IMR-90 (cell line): ENCODE measurements around the gene NCDN. TPM values are rescaled to one million over a fixed set of nuclear protein-coding genes. Genes with fewer than 3 reads are reported as not detected.

Experiments
- ATAC-seq: fragments of 200-7000 bp; cut with Tn5 transposase; 2 replicates; pipeline ENCODE4 v1.9.1; 2020; ENCODE audit warnings: low read depth, mild to moderate bottlenecking, moderate library complexity
- BruUV-seq: library from RNA; stranded (reverse); fragments of 400-500 nt; replicated peaks from 2 replicates; lab custom pipeline; 2021; lab: Mats Ljungman, UMichigan
- CTCF ChIA-PET: fragments of 300-600 bp; formaldehyde crosslinking; extraction: SDS; loops from one replicate; lab custom pipeline; 2021; ENCODE audit warnings: antibody characterized with exemption; lab: Yijun Ruan, JAX
- POLR2A ChIA-PET: fragments of 300-600 bp; sonication (Branson Sonifier 250); formaldehyde crosslinking; loops from one replicate; lab custom pipeline; 2022; ENCODE audit warnings: antibody characterized with exemption; ENCODE audit not compliant: unreplicated experiment; lab: Charles Lee
- DNase-seq: peaks from one replicate; pipeline ENCODE4 v3.0.0; 2013
- H2AFZ ChIP-seq: replicated peaks from 2 replicates; pipeline ENCODE3; 2013; ENCODE audit warnings: low read length, mild to moderate bottlenecking; ENCODE audit not compliant: poor library complexity
- H2AK5ac ChIP-seq: 2 replicates; pipeline ENCODE4 v1.6.1; 2013; ENCODE audit warnings: low read depth, low read length, inconsistent platforms
- H2AK9ac ChIP-seq: replicated peaks from 2 replicates; pipeline ENCODE3; 2013; ENCODE audit warnings: mild to moderate bottlenecking, low read depth, low read length, moderate library complexity; ENCODE audit not compliant: poor library complexity
- H2BK120ac ChIP-seq: 2 replicates; pipeline ENCODE4 v1.6.1; 2013; ENCODE audit warnings: low read depth, low read length, inconsistent platforms
- H2BK15ac ChIP-seq: 3 replicates; pipeline ENCODE4 v1.6.1; 2013; ENCODE audit warnings: low read depth, low read length, inconsistent platforms
- H2BK20ac ChIP-seq: 2 replicates; pipeline ENCODE4 v1.6.1; 2013; ENCODE audit warnings: low read depth, mild to moderate bottlenecking, inconsistent platforms, low read length, moderate library complexity
- H2BK5ac ChIP-seq: 2 replicates; pipeline ENCODE4 v1.6.1; 2013; ENCODE audit warnings: mild to moderate bottlenecking, low read depth, low read length, inconsistent platforms; ENCODE audit not compliant: poor library complexity, severe bottlenecking
- H3K14ac ChIP-seq: replicated peaks from 2 replicates; pipeline ENCODE4 v1.6.1; 2013; ENCODE audit warnings: low read depth, low read length, inconsistent platforms
- H3K18ac ChIP-seq: 2 replicates; pipeline ENCODE4 v1.6.1; 2013; ENCODE audit warnings: low read depth, low read length, control low read depth
- H3K23ac ChIP-seq: 2 replicates; pipeline ENCODE4 v1.6.1; 2013; ENCODE audit warnings: low read depth, low read length, inconsistent platforms
- H3K27ac ChIP-seq: 2 replicates; pipeline ENCODE4 v1.5.1; 2013; ENCODE audit warnings: mild to moderate bottlenecking, control low read depth, low read length; ENCODE audit not compliant: insufficient read depth
- H3K27me3 ChIP-seq: 2 replicates; pipeline ENCODE4 v1.6.1; 2013; ENCODE audit warnings: low read length; ENCODE audit not compliant: control insufficient read depth, insufficient read depth
- H3K36me3 ChIP-seq: 2 replicates; pipeline ENCODE4 v1.6.1; 2013; ENCODE audit warnings: low read length, mixed read lengths; ENCODE audit not compliant: control insufficient read depth, insufficient read depth
- H3K4ac ChIP-seq: 2 replicates; pipeline ENCODE4 v1.6.1; 2013; ENCODE audit warnings: low read depth, low read length, inconsistent platforms
- H3K4me1 ChIP-seq: 2 replicates; pipeline ENCODE4 v1.6.1; 2013; ENCODE audit warnings: low read length, mixed read lengths; ENCODE audit not compliant: control insufficient read depth, insufficient read depth
- H3K4me2 ChIP-seq: 2 replicates; pipeline ENCODE4 v1.6.1; 2013; ENCODE audit warnings: low read depth, mild to moderate bottlenecking, control low read depth, low read length, moderate library complexity
- H3K4me3 ChIP-seq: 2 replicates; pipeline ENCODE4 v1.5.1; 2013; ENCODE audit warnings: low read depth, mild to moderate bottlenecking, control low read depth, low read length, moderate library complexity; ENCODE audit not compliant: insufficient read depth
- H3K56ac ChIP-seq: 2 replicates; pipeline ENCODE4 v1.6.1; 2013; ENCODE audit warnings: low read length, inconsistent platforms; ENCODE audit not compliant: insufficient read depth; ENCODE audit errors: extremely low read depth
- H3K79me1 ChIP-seq, 2 experiments: 2 replicates each; pipeline ENCODE4 v1.6.1; 2013; ENCODE audit warnings: low read length in 2 of 2, inconsistent platforms in 1 of 2, low read depth in 1 of 2
- H3K9ac ChIP-seq: 2 replicates; pipeline ENCODE4 v1.6.1; 2013; ENCODE audit warnings: low read depth, low read length, control low read depth
- H3K9me1 ChIP-seq: 2 replicates; pipeline ENCODE4 v1.6.1; 2013; ENCODE audit warnings: low read length, inconsistent platforms; ENCODE audit not compliant: insufficient read depth
- H3K9me3 ChIP-seq: 2 replicates; pipeline ENCODE4 v1.6.1; 2013; ENCODE audit warnings: low read length; ENCODE audit not compliant: control insufficient read depth, insufficient read depth
- H4K20me1 ChIP-seq: 2 replicates; pipeline ENCODE4 v1.6.1; 2013; ENCODE audit warnings: low read length, inconsistent platforms; ENCODE audit not compliant: insufficient read depth
- H4K5ac ChIP-seq: 2 replicates; pipeline ENCODE4 v1.6.1; 2013; ENCODE audit warnings: mild to moderate bottlenecking, low read depth, low read length, control low read depth
- H4K8ac ChIP-seq, 2 experiments: 2 replicates each; pipeline ENCODE4 v1.6.1; 2013; ENCODE audit warnings: low read depth in 2 of 2, low read length in 2 of 2, control low read depth in 1 of 2, inconsistent platforms in 1 of 2
- H4K91ac ChIP-seq: 2 replicates; pipeline ENCODE4 v1.6.1; 2013; ENCODE audit warnings: low read depth, low read length, inconsistent platforms; ENCODE audit not compliant: insufficient read depth
- CEBPB ChIP-seq: IDR thresholded peaks from 2 replicates; pipeline ENCODE4 v1.6.1; 2012; ENCODE audit warnings: low read depth, low read length, improper control_type of control experiment
- CHD1 ChIP-seq: IDR thresholded peaks from 2 replicates; pipeline ENCODE4 v1.6.1; 2012; ENCODE audit warnings: low read depth, low read length, improper control_type of control experiment
- FOS ChIP-seq: fragments of 150-350 bp; IDR thresholded peaks from 2 replicates; pipeline ENCODE4 v1.6.1; 2016; ENCODE audit warnings: low read depth, low read length
- MAZ ChIP-seq: IDR thresholded peaks from 2 replicates; pipeline ENCODE4 v1.6.1; 2012; ENCODE audit warnings: low read depth, mild to moderate bottlenecking, low read length, improper control_type of control experiment, moderate library complexity, borderline replicate concordance
- NFE2L2 ChIP-seq: fragments of 150-350 bp; IDR thresholded peaks from 2 replicates; pipeline ENCODE4 v1.6.1; 2016; ENCODE audit warnings: low read depth, mild to moderate bottlenecking, low read length
- POLR2A ChIP-seq: IDR thresholded peaks from 2 replicates; pipeline ENCODE4 v1.6.1; 2012; ENCODE audit warnings: mild to moderate bottlenecking, low read depth, low read length
- RFX5 ChIP-seq: IDR thresholded peaks from 2 replicates; pipeline ENCODE4 v1.8.0; 2012; ENCODE audit warnings: low read depth, mild to moderate bottlenecking, low read length, moderate library complexity
- SMC3 ChIP-seq: fragments of 150-350 bp; IDR thresholded peaks from 2 replicates; pipeline ENCODE4 v1.6.1; 2016; ENCODE audit warnings: low read depth, mild to moderate bottlenecking, antibody characterized with exemption, low read length, moderate library complexity
- WGBS, 2 experiments: methylation state at CpG; one replicate each; pipeline versions ENCODE4 v1.1.5 to v1.1.7; 2013; ENCODE audit warnings: missing lambda C conversion rate in 2 of 2; ENCODE audit not compliant: insufficient read length in 1 of 2; ENCODE audit errors: extremely low coverage in 2 of 2; 5-methylcytosine and 5-hydroxymethylcytosine counted together
- dilution Hi-C: fragments of 300-500 bp; cut with HindIII; formaldehyde crosslinking; loops from one replicate; pipeline ENCODE4 v1.14.3; 2018; ENCODE audit warnings: low sequenced_read_pairs; ENCODE audit not compliant: unreplicated experiment
- in situ Hi-C: fragments of 300-500 bp; cut with MboI; formaldehyde crosslinking; loops from 3 replicates; pipeline ENCODE4 v1.14.3; 2019; ENCODE audit warnings: low sequenced_read_pairs, inconsistent platforms, mixed read lengths
- intact Hi-C: fragments of 100-400 bp; cut with micrococcal nuclease; formaldehyde crosslinking; loops from 2 replicates; pipeline ENCODE4 v1.10.0; 2022
- polyA plus RNA-seq, 3 experiments: library from polyadenylated mRNA; depleted of rRNA; stranded (reverse); fragments of >200 nt; gene quantifications; 2 replicates each; pipeline ENCODE4 v1.2.3, GENCODE V29; 2012; ENCODE audit warnings: low replicate concordance in 1 of 3
- total RNA-seq: library from RNA; depleted of rRNA; stranded (reverse); fragments of >200 nt; gene quantifications from 2 replicates; pipeline ENCODE4 v1.2.3, GENCODE V29; 2012
- TF ChIP-seq, protein P1 (sequence below): conservative IDR thresholded peaks from 2 replicates; pipeline ENCODE4 v1.5.1; 2012; ENCODE audit warnings: mild to moderate bottlenecking, low read depth, low read length, improper control_type of control experiment
- TF ChIP-seq, protein P2 (sequence below): fragments of 150-350 bp; IDR thresholded peaks from 2 replicates; pipeline ENCODE4 v1.6.1; 2016; ENCODE audit warnings: low read depth, mild to moderate bottlenecking, low read length, moderate library complexity, borderline replicate concordance
- TF ChIP-seq, protein P3 (sequence below): fragments of 150-350 bp; IDR thresholded peaks from 2 replicates; pipeline ENCODE4 v1.6.1; 2017; ENCODE audit warnings: mild to moderate bottlenecking, antibody characterized with exemption, low read length, low read depth

Gene NCDN
- total and polyA plus RNA-seq, 2 of the 4 experiments (the other 2 are of a cell fraction): 10.0 to 38.8 TPM

DNA sequence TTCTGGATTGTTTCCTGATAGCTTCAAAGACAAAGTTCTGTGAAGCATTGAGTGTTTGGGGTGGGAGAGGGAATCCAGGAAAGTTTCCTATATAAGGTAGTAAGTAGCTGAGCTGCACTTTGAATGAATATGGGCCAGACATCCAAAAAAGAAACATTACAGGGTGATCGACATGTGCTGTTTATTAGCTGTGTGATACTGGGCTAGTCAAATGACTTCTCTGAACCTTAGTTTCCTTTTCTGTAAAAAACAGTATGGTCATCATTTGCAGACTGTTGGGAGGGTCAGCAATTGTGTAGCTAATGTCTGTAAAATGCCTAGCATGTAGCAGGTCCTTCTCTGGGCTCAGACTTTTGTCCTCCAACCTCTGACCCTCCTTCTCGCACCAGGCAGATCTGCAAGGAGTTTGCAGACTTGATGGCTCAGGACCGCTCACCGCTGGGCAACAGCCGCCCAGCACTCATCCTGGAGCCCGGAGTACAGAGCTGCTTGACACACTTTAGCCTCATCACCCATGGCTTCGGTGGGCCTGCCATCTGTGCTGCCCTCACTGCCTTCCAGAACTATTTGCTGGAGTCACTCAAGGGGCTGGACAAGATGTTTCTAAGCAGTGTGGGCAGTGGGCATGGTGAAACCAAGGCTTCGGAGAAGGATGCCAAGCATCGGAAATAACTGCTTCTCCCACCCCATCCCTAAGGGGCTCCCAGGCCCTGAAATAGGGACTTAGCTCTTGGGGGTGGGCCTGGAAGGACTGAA is 36.6 kb downstream of the NCDN start:
- no peak overlapping the region for H4K91ac ChIP-seq
- peaks cover 6% of the 10 kb centered on the region for H3K36me3 ChIP-seq
- H2AFZ ChIP-seq: no peak overlapping the region
- CTCF ChIA-PET: no interaction called here
- WGBS, 2 experiments: 90% methylated on average over 6 of the region's 9 CpGs; no CpG with 5 or more reads in 1 of the 2 experiments
- H3K23ac ChIP-seq: no peak overlapping the region
- no peak overlapping the region for H2AK9ac ChIP-seq
- no peaks in the 10 kb centered on the region; the same call in 1 of the 2 replicates for H4K20me1 ChIP-seq
- no peaks in the 10 kb centered on the region for H3K27me3 ChIP-seq
- H3K27ac ChIP-seq: no peak overlapping the region
- dilution Hi-C loops: no loop called here
- H2BK120ac ChIP-seq: no peak overlapping the region
- POLR2A ChIA-PET: no interaction called here
- no peak for ATAC-seq
- no peak overlapping the region for H2BK15ac ChIP-seq
- H3K9me1 ChIP-seq: peaks cover 20% of the 10 kb centered on the region
- H3K4ac ChIP-seq: no peak overlapping the region
- H2AK5ac ChIP-seq: no peak overlapping the region
- no peak overlapping the region for H4K8ac ChIP-seq
- no peak for TF ChIP-seq SMC3
- TF ChIP-seq FOS: no peak
- TF ChIP-seq MAZ: no peak
- TF ChIP-seq, protein P1, sequence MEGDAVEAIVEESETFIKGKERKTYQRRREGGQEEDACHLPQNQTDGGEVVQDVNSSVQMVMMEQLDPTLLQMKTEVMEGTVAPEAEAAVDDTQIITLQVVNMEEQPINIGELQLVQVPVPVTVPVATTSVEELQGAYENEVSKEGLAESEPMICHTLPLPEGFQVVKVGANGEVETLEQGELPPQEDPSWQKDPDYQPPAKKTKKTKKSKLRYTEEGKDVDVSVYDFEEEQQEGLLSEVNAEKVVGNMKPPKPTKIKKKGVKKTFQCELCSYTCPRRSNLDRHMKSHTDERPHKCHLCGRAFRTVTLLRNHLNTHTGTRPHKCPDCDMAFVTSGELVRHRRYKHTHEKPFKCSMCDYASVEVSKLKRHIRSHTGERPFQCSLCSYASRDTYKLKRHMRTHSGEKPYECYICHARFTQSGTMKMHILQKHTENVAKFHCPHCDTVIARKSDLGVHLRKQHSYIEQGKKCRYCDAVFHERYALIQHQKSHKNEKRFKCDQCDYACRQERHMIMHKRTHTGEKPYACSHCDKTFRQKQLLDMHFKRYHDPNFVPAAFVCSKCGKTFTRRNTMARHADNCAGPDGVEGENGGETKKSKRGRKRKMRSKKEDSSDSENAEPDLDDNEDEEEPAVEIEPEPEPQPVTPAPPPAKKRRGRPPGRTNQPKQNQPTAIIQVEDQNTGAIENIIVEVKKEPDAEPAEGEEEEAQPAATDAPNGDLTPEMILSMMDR: no peak
- TF ChIP-seq RFX5: no peak
- TF ChIP-seq CEBPB: no peak
- no peak for TF ChIP-seq NFE2L2
- TF ChIP-seq, protein P2, sequence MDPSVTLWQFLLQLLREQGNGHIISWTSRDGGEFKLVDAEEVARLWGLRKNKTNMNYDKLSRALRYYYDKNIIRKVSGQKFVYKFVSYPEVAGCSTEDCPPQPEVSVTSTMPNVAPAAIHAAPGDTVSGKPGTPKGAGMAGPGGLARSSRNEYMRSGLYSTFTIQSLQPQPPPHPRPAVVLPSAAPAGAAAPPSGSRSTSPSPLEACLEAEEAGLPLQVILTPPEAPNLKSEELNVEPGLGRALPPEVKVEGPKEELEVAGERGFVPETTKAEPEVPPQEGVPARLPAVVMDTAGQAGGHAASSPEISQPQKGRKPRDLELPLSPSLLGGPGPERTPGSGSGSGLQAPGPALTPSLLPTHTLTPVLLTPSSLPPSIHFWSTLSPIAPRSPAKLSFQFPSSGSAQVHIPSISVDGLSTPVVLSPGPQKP: no peak
- TF ChIP-seq, protein P3, sequence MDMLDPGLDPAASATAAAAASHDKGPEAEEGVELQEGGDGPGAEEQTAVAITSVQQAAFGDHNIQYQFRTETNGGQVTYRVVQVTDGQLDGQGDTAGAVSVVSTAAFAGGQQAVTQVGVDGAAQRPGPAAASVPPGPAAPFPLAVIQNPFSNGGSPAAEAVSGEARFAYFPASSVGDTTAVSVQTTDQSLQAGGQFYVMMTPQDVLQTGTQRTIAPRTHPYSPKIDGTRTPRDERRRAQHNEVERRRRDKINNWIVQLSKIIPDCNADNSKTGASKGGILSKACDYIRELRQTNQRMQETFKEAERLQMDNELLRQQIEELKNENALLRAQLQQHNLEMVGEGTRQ: no peak
- TF ChIP-seq POLR2A: no peak
- TF ChIP-seq CHD1: no peak
- no peaks in the 10 kb centered on the region for H3K9me3 ChIP-seq
- H3K4me1 ChIP-seq: no peaks in the 10 kb centered on the region
- DNase-seq: no peak
- no peak overlapping the region for H2BK5ac ChIP-seq
- H3K4me2 ChIP-seq: no peak overlapping the region
- no peak overlapping the region for H4K5ac ChIP-seq
- no peak overlapping the region for H3K4me3 ChIP-seq
- H2BK20ac ChIP-seq: no peak overlapping the region
- no peak overlapping the region for H3K18ac ChIP-seq
- no peak overlapping the region for H3K14ac ChIP-seq
- intact Hi-C loops: no loop called here
- no peaks in the 10 kb centered on the region for H3K79me1 ChIP-seq
- no peak overlapping the region for H3K56ac ChIP-seq
- in situ Hi-C loops: no loop called here
- no peak overlapping the region for H3K9ac ChIP-seq
- no TSS peak for BruUV-seq
